ENCODE results near the gene ARL16. TPM values are rescaled to one million over a fixed set of nuclear protein-coding genes. Genes with fewer than 3 reads are reported as not detected.
A peak's percentile ranks its signal among the peaks of the same experiment; 100 is the strongest.

Gene ARL16
- total RNA-seq, 1 experiment from 2014 or later: 49.8 TPM

DNA sequence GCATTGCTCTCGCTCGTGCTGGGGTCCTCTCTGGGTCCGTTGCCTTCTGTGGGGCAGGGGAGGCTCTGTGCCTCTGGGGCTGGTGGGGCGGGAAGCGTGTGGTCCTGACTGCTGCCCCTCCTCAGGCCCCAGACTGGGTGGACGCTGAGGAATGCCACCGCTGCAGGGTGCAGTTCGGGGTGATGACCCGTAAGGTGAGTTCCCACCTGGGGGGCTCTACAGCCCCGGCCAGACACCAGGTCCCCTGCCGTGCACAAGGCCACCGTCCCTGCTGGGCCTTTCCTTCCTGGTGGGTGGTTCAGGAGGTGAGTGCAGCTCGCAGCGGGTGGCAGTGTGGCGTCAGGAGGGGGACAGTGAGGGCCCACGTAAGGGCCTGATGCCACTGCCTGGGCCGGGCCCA is 7.0 kb upstream of the ARL16 start:
- no peaks in the 10 kb centered on the region for H3K9me3 Mint-ChIP-seq (ENCODE audit: unreplicated experiment)
- Histone ChIP-seq H3K9me3 (no peaks in the 10 kb centered on the region), H3K4me3 (ENCODE audit: low read depth, low read length) (no peak overlapping the region), H3K4me1 (no peaks in the 10 kb centered on the region), H3K36me3 (ENCODE audit: control insufficient read depth, insufficient read depth, low read length) (peaks cover 7% of the 10 kb centered on the region), H3K27me3 (replicated peaks; ENCODE audit: control insufficient read depth, insufficient read depth, low read length) (no peaks in the 10 kb centered on the region)
- no peak overlapping the region for H3K4me3 Mint-ChIP-seq (ENCODE audit: unreplicated experiment)
- peaks cover 78% of the 10 kb centered on the region for H3K36me3 Mint-ChIP-seq (ENCODE audit: insufficient read depth, unreplicated experiment)
- ChIA-PET POLR2A (no interaction called here), CTCF (no interaction called here)
- intact Hi-C loops (cut with micrococcal nuclease; ENCODE audit: unreplicated experiment): no loop called here
- DNase-seq: no peak
- H3K27ac Mint-ChIP-seq (ENCODE audit: unreplicated experiment): no peak overlapping the region
- BruUV-seq (replicated peaks): no TSS peak
- TF ChIP-seq, protein P1, sequence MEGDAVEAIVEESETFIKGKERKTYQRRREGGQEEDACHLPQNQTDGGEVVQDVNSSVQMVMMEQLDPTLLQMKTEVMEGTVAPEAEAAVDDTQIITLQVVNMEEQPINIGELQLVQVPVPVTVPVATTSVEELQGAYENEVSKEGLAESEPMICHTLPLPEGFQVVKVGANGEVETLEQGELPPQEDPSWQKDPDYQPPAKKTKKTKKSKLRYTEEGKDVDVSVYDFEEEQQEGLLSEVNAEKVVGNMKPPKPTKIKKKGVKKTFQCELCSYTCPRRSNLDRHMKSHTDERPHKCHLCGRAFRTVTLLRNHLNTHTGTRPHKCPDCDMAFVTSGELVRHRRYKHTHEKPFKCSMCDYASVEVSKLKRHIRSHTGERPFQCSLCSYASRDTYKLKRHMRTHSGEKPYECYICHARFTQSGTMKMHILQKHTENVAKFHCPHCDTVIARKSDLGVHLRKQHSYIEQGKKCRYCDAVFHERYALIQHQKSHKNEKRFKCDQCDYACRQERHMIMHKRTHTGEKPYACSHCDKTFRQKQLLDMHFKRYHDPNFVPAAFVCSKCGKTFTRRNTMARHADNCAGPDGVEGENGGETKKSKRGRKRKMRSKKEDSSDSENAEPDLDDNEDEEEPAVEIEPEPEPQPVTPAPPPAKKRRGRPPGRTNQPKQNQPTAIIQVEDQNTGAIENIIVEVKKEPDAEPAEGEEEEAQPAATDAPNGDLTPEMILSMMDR (IDR thresholded peaks at IDR 0.05; ENCODE audit: insufficient read depth in 1 of 2, low read depth in 1 of 2, low read length in 1 of 2, severe bottlenecking in 1 of 2, unreplicated experiment in 1 of 2): no peak
- no peaks in the 10 kb centered on the region for H3K27me3 Mint-ChIP-seq (ENCODE audit: insufficient read depth, unreplicated experiment)
- H3K4me1 Mint-ChIP-seq (ENCODE audit: low read depth, unreplicated experiment): no peaks in the 10 kb centered on the region

DNA sequence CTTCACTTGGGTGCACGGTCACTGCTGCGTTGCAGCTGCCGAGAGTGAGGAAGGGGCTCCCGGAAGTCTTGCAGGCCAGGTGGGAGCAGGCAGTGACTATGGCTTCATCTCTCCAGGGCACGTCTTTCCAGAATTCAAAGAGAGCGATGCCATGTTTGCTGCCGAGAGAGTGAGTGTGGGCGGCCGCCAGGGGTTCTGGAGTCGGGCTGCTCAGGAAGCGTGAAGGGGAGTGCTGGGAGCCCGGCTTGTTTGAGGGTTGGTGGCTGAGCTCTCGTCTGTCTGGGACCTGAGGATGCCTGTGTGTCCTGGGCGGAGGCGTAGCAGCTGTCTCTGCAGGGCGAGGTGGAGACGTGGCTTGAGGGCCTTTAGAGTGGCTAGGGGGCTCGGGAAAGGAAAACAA is 6.5 kb upstream of the ARL16 start:
- Mint-ChIP-seq H3K27ac (ENCODE audit: unreplicated experiment) (peak overlapping the region; percentile 5), H3K4me3 (ENCODE audit: unreplicated experiment) (no peak overlapping the region), H3K36me3 (ENCODE audit: insufficient read depth, unreplicated experiment) (peaks cover 75% of the 10 kb centered on the region), H3K9me3 (ENCODE audit: unreplicated experiment) (no peaks in the 10 kb centered on the region), H3K27me3 (ENCODE audit: insufficient read depth, unreplicated experiment) (no peaks in the 10 kb centered on the region), H3K4me1 (ENCODE audit: low read depth, unreplicated experiment) (no peaks in the 10 kb centered on the region)
- Histone ChIP-seq H3K4me3 (ENCODE audit: low read depth, low read length) (no peak overlapping the region), H3K27me3 (replicated peaks; ENCODE audit: control insufficient read depth, insufficient read depth, low read length) (no peaks in the 10 kb centered on the region), H3K4me1 (0 out of 2 replicates have a peak, but pooled peaks cover 3% of the 10 kb centered on the region), H3K36me3 (ENCODE audit: control insufficient read depth, insufficient read depth, low read length) (peaks cover 7% of the 10 kb centered on the region), H3K9me3 (no peaks in the 10 kb centered on the region)
- CTCF ChIA-PET: interaction anchor here (0.5 kb wide), 1 partner anchor 83 kb away, joined by 3 read pairs; no protein-coding TSS in a partner anchor
- TF ChIP-seq, protein P1 (IDR thresholded peaks at IDR 0.05; ENCODE audit: insufficient read depth in 1 of 2, low read depth in 1 of 2, low read length in 1 of 2, severe bottlenecking in 1 of 2, unreplicated experiment in 1 of 2): no peak
- no peak for DNase-seq
- intact Hi-C loops (cut with micrococcal nuclease; ENCODE audit: unreplicated experiment): no loop called here
- no TSS peak for BruUV-seq (replicated peaks)
- POLR2A ChIA-PET: no interaction called here

DNA sequence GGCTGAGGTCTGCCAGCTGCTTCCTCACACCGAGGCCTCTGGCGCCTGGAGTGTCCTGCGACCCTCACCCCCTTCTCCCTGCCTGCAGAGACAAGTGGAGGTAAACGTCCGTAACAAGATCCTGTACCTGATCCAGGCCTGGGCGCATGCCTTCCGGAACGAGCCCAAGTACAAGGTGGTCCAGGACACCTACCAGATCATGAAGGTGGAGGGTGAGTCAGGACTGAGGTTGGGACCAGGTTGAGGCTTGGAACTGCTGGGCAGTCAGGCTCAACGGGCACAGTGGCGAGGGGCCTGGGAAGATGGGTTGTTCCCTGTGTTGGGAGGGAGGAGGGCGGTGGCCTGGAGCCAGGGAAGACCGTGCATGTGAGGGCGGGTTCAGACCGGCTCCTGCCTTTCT is 5.0 kb upstream of the ARL16 start:
- H3K4me3 ChIP-seq (ENCODE audit: low read depth, low read length): no peak overlapping the region
- no peak overlapping the region for H3K27ac Mint-ChIP-seq (ENCODE audit: unreplicated experiment)
- H3K4me1 ChIP-seq: 0 out of 2 replicates have a peak, but pooled peaks cover 6% of the 10 kb centered on the region
- H3K4me1 Mint-ChIP-seq (ENCODE audit: low read depth, unreplicated experiment): no peaks in the 10 kb centered on the region
- no TSS peak for BruUV-seq (replicated peaks)
- H3K4me3 Mint-ChIP-seq (ENCODE audit: unreplicated experiment): no peak overlapping the region
- intact Hi-C loops (cut with micrococcal nuclease; ENCODE audit: unreplicated experiment): no loop called here
- TF ChIP-seq, protein P1 (IDR thresholded peaks at IDR 0.05; ENCODE audit: insufficient read depth in 1 of 2, low read depth in 1 of 2, low read length in 1 of 2, severe bottlenecking in 1 of 2, unreplicated experiment in 1 of 2): no peak
- H3K9me3 Mint-ChIP-seq (ENCODE audit: unreplicated experiment): no peaks in the 10 kb centered on the region
- no peaks in the 10 kb centered on the region for H3K27me3 Mint-ChIP-seq (ENCODE audit: insufficient read depth, unreplicated experiment)
- peaks cover 7% of the 10 kb centered on the region for H3K36me3 ChIP-seq (ENCODE audit: control insufficient read depth, insufficient read depth, low read length)
- CTCF ChIA-PET: no interaction called here
- H3K36me3 Mint-ChIP-seq (ENCODE audit: insufficient read depth, unreplicated experiment): peaks cover 66% of the 10 kb centered on the region
- no peaks in the 10 kb centered on the region for H3K9me3 ChIP-seq
- POLR2A ChIA-PET: no interaction called here
- H3K27me3 ChIP-seq (replicated peaks; ENCODE audit: control insufficient read depth, insufficient read depth, low read length): no peaks in the 10 kb centered on the region
- DNase-seq: no peak
